ENCODE measurements around the gene SLMAP.
A peak's percentile ranks its signal among the peaks of the same experiment; 100 is the strongest.
"Not testable (repeated sequence)": the region's sequence is repeated elsewhere in the genome, so short reads cannot be mapped to it uniquely, and the experiment has no call there.

The SLMAP gene

DNA sequence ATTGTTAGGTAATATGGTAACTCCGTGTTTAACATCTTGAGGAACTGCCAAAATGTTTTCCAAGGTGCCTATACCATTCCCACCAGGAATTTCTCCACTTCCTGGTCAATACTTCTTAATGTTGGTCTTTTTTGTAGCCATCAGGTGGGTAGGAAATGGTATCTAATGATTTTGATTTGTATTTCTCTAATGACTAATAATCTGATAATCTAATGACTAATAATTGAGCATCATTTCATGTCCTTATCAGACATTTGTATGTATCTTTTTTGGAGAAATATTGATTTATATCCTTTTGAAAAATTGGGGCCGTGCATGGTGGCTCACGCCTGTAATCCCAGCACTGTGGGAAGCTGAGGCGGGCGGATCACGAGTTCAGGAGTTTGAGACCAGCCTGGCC, 38.8 kb downstream of the SLMAP start:
- DNase-seq = no peak

DNA sequence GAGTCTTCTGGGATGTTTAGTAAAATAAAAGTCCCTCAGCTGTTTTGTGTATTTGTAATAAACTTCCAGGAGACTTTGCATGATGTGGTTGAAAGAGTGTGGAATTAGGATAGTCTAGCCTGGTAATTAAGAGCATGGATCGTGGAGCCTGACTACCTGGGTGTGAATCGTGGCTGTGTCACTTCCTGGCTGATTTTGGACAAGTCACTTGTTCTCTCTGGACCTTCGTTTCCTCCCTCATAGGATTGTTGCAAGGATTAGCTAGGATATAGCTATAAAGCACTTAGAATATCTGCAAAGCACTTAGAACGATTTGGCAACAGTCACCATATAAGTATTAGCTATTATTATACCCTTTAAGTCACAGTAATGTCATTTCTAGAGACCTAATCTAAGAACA, 40.2 kb downstream of the SLMAP start:
- no peak for DNase-seq

DNA sequence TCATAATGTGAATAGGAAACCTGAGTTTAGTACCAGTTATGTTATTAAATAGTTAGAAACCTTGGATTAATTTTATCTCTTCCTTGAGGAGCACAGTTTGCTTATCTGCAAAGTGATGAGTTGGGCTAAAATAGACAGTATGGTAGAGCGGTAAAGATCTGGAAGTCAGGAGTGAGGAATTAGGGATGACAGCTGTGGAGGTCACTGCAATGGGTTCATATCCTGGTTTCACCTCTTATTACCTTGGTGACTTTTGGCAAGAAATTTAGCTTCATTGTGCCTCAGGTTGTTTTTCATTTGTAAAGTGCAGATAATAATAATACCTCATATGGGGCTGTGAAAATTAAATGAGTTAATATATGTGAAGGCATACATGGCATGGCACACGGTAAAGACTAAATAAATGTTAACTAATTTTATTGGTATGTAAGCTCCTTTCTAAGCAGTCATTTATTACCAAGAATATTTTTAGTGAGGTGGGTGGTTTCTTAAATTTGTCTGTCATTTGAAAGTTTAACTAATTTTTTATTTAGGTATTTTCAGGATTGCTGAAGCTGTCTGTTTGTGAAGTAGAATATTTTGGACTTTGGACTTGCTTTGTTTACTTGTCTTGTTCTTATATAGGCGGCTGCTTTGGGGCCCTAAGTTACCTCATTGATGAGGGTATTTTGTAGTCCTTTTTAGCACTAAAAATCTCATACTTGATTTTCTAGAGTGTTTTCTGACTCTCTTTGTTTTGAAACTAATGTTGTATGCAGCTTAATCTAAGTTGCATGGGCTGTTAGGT, 41.8 kb downstream of the SLMAP start:
- no peak for DNase-seq

DNA sequence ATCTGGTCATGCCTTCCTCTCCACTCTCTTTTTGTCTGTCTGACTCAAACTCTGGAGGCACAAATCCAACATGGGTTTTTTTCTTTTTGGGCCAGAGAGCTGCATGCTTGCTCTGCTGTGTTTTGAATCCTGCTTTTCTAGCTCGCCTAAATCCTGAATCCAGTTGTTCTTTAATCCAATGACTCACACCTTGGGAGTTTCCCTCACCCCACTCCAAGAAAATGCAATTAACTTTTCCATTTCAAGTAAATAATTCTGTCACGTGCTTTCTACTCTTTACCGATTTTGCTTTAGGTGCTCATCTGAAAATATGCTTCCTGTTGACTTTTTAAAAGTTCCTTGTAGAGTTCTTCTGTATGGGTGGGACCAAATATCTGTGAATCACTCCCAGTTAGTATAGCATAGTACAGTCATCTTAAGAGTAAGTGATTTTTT, 47.6 kb downstream of the SLMAP start:
- peak; percentile 17 for DNase-seq

DNA sequence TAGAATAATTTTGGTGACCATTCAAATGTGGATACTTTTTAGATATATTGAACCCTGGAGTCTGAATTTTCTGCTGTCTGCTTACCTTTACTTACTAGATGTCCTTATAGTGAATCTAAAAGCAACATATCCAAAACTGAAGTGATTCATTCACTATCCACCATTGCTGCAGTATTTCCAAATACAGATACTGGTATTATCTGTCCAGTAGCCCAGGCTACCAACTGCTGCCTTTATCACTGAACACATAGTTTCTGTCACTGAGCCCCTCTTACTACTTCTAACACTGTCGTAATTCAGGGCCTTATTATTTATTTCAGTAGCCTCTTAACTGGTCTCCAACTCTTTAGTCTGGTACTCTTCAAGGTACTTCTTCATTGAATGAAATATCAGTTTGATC, 49.2 kb downstream of the SLMAP start:
- no peak for DNase-seq

DNA sequence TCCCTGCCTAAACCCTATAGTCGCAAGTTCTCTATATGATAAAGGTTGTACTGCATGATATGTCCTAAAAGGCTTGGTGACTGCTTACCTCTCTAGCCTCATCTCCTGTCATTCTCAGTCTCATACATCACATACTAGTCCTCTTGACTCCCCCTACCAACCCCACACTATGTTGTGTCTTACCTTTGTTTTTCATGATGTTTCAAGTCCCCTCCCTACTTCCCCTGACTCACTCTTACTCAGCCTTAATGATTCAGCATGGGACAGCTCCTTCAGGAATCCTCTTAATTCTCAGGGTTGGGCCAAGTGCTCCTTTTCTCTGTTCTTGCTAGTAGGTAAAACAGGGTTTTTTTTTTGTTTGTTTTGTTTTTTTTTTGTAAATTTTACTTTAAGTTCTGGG, 49.6 kb downstream of the SLMAP start:
- DNase-seq = peak; percentile 7

DNA sequence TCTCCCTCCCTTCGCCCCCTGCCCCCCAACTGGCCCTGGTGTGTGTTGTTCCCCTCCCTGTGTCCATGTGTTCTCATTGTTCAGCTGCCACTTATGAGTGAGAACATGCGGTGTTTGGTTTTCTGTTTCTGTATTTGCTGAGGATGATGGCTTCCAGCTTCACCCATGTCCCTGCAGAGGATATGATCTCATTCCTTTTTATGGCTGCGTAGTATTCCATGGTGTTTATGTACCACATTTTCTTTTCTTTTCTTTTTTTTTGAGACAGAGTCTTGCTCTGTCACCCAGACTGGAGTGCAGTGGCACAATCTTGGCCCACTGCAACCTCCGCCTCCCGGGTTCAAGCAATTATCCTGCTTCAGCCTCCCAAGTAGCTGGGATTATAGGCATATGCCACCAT, 50.1 kb downstream of the SLMAP start:
- not testable (repeated sequence) for DNase-seq

DNA sequence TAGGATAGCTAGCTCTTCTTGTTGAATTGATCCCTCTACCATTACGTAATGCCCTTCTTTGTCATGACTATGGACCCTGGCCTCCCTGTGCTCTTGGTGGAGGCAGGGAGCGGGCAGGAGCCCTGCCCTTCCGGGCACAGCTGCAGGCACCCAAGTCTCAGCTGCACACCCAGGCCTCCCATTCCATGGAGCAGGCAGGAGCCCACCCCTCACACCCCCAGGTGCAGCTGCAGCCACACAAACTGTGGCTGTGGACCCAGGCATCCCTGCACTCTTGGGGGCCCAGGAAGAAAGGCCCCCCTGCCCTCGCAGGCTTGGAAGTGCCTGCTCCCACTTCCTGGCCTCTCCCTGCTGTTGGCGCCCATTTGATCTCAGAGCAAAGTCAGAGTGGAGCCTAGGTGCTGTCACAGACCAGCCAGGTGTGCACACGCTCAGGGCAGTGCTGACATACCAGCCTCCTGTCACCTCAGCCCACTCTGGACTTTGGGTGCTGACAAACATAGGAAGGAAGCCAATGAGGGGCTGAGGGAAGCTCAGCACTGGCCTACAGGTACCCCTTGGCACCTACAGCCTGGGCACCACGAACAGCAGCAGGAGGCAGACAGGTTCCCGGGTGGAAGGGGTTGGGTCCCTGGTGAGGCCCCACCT, 53.0 kb downstream of the SLMAP start:
- DNase-seq = no peak

DNA sequence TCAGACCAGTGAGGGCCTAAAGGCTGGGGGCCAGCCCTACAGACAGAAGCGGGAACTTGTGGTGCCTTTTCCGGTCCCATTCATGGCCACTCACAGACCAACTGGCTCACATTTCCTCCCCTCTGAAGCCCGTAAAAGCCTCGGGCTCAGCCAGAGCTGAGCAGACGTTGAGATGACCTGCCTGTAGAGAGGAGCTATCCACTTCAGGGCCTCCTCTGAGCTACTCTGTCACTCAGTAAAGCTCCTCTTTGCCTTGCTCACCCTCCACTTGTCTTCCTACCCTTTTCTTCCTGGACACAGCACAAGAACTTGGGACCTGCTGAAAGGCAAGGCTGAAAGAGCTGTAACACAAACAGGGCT, 53.5 kb downstream of the SLMAP start:
- DNase-seq = no peak

DNA sequence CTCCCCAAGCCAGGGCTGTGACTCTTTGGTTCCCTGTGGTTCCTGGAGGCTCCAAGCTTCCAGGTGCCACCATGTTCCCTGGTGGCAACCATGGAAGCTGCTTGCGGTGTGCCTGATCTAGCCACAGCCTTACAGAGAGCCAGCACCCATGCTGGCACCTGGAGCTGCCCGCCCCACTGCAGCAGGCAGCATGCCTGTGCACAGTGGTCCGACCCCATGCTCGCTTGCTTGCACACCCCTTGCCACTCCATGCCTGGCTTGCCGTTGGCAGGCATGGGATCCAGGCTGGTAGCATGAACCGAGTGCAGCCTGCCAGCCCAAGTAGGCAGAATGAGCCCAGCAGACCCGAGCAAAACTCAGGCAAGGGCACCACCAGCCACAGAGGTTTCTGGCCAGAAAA, 53.9 kb downstream of the SLMAP start:
- DNase-seq = no peak

DNA sequence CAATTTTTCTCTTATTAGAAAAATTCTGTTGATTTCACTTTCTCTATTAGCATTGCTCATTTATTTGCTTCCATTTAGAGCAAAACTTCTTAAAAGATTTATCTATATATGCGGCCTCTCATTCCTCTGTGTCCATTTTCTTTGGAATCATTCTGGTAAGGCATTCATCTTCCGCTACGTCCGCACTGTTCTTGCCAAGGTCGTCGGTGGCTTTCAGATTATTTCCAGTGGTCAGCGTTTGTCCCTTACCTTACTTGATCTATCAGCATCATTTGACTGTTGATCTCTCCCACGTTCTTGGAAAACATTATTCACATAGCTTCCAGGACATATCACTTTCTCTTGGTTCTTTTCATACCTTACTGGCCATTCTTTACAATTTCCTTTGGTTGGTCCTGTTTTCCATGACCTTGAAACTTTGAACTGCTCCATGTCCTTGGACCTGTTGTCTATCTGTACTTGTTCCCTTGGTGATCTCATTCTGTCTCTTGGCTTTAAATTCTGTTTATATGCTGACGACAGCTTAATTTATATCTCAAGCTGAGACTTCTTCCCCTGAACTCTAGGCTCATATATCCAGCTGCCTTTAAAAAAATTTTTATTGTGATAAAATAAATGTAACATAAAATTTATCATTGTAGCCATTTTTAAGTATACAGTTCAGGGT, 54.5 kb downstream of the SLMAP start:
- no peak for DNase-seq

DNA sequence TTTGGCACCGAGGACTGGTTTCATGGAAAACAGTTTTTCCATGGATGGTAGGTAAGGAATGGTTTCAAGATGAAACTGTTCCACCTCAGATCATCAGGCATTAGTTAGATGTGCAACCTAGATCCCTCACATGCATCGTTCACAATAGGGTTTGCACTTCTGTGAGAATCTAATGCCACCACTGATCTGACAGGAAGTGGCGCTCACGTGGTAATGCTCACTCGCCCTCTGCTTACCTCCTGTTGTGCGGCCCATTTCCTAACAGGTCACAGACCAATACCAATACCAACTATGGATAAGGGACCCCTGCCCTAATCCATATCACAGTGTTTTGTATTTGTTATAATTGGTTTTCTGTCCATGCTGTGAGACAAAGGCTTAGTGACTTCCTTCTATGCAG, 58.9 kb downstream of the SLMAP start:
- peak; percentile 39 for DNase-seq

DNA sequence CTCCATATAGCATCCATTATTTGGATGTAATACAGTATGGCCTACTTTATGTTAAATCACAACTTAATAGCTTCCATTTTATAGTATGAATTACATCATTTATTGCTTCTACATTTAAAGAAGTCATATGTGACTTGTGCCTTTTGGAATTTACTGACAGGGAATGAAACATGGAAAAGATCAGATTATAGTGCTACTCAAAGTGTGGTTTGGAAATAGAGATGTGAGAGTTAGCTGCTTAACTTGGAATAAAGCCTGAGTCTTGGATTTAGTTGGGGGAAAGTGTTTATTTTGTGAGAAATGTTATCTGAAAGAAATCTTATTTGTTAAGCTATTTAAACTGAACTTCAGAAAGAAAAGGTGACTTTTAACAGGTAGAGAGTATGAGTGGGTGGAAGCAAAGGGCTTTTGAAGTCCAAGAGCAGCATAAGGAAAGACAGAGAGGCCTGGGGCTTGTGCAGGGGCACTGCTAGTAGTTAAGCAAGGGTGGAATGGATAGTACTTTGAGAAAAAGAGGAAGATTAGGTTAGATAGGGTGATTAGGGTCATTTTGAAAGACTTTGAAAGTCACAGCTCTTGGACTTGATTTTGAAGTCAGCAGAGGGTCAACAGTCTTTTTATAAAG, 60.5 kb downstream of the SLMAP start:
- DNase-seq = no peak

DNA sequence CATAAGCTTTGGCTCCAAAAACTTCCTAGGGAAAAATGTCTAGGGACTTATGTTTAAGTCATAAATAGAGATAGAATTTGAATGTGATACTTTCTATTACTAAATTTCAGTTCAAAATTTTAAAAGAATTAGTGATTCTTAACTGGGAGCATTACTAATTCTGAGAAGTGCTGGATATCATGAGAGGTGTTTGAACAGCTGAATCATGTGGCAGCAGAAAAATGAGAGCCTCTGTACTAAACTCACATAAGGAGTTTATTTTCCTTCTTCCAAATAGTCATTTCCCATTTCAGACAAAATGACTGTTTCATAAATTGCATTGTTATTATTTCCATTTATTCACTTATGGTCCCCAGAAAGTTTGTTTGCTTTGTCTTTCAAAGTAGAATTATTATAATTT, 62.7 kb downstream of the SLMAP start:
- DNase-seq = no peak

DNA sequence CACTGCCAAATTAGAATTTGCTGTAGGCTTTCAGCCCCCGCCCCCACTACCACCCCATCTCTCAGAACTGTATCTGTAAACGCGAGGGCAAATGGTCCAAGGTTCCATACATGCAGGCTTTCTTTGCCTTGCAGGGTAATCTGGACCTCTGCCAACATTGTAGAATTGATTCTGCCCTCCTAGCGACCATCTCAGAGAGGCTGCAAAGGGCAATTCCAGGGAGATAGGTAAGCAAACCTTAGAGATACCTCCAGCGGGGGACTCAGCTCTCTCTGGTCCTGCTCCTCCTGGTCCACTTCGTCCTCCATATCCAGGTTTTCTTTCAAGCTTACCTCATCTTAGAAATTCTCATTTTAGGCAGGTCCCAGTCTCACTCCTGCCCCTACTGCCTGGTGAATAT, 64.4 kb downstream of the SLMAP start:
- no peak for DNase-seq

DNA sequence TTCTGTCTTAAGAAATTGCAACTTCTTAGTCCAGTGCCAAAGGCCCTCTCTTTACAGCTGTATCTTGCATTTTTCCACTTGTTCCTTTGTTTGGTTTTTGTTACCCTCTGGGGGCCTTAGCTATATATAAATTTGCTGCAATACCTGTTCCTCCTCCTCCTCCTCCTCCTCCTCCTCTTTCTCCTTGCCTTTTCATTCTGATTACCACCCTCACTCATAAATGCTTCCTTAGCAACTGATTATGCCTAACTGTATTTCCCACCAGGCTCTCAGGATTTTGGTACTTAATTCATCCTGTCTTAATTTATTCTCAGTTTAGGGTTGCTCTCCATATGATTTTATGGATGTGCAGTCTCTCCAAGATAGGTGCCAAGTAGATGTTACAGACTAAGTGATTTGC, 65.7 kb downstream of the SLMAP start:
- no peak for DNase-seq

DNA sequence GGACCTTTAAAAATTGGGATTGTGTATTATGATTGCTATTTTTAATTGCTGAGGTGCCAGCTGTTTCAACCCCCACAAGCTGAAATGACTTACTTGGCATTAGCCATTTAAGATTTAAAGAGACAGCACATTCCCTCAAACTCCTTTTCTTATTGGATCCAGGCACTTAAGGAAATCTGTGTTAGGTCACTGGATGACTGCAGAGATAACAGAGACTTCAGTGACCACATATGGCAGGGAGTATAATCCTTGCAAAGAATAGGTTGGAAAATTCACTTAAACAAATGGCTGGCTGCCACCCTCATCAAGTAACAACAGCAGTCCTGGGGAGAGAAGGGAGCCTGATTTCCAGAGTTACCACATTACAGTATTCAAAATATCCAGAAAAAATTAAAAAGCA, 66.6 kb downstream of the SLMAP start:
- DNase-seq = no peak

DNA sequence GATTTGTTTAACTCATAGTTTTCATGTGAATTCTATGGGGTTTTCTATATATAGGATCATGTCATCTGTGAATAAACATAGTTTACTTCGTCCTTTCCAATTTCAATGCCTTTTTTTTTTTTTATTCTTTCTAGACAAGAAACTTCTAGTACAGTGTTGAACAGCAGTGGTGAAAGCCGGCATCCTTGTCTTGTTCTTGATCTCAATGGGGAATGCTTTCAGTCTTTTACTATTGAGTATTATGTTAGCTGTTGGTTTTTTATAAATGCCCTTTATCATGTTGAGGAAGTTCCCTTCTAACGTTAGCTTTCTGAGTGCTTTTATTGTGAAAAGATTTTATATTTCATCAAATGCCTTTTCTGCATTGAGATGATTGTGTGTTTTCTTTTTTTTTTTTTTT, 69.0 kb downstream of the SLMAP start:
- no peak for DNase-seq

DNA sequence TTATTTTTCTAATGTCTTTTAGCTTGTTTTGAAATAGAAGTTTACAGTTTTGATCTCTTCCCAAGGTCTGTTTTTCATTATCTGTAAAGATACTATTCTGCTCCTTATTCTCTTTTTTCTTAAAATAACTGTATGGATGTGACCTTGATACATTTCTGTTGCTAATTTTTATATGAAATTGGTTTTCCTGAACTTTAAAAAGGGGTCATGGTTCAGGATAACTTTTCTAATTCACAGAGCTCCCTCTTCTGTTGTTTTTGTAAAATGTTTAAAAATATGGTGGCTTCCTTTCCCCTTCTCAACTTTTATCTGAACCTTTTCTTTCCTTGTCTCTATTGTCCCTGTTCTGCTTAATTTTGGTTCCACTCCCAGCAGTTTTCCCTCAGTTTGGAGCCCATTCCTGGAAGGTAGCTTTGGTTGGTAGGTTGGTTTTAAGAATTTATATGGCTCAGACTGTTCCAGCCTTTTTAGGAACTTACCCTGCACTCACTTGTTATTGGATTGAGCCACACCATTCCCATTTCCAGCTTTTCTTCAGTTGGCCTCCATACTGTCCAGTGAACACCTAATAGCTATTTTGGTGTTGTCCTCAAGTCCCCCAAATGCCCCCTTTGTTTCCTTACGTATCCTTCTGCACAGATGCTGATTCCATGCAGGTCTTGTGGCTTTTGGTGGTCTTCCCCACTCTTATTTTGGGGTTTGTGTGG, 70.3 kb downstream of the SLMAP start:
- no peak for DNase-seq

DNA sequence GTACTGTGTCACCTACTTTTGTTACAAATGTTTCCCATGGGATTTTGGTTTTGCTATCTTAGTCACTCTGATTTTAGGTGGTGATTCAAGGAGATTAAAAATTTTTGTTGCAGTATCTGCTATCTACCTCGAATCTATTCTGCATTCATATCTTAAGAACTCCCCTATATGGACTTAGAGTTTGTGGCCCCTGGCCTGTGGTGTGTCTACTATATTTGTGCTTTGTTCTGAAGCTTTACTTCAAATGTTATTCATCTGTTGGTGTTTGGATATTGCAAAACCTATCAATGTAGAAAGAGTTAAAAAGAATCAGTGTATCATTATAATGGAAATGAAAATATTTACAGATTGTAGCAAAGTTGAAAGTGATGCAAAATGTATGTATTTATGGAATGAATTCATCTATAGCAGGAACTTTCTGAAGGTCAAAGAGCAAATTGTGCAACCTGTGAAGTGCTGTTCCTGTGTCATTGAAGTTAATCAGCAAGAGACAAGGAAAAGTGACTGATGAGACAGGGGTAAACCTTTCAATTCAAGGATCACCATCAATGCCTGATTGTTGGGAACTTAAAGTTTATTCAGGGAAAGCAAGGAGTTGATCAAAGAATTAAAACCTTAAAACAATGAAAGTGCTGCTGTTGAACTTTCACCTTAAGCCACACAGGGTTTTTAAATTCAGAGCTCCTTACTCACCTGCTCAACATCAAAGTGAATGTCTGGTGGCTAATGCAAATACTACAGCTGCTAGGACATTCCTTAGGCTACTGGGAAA, 71.0 kb downstream of the SLMAP start:
- DNase-seq = no peak

DNA sequence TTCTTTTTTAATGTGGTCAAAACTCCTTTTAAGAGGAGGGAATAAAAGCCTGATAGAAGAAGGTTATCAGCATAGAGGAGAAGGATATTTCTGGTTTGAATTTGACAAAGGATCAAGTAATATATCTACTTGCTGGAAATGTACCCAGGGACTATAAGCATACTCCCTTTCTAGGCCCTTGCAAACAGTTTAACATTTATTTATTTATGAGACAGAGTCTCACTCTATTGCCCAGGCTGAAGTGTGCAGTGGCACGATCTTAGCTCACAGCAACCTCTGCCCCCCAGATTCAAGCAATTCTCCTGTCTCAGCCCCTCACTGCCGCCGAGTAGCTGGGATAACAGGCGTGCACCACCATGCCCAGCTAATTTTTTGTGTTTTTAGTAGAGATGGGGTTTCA, 71.6 kb downstream of the SLMAP start:
- no peak for DNase-seq

DNA sequence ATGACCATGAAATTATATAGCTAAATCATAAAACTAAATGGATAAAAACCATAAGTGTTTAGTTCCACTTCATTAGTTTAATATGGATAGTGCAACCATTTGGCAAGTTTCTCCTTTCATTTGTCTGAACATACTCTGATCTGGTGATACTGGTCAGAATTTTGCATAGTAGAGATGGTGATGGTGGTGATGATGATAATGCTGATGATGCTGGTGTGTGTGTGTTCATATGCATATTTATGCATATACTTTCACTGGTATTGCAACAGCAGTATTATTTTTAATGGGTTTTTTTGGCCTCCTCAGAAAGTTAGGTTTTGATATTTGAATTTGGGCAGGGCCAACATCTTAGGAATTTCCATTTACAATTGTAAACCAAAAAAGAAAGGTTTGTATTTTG, 76.4 kb downstream of the SLMAP start:
- DNase-seq = no peak

Data from activated CD4-positive, alpha-beta T cell treated with anti-CD3 and anti-CD28 coated beads, Interleukin-2, Interleukin-6, amounts not matched to agents 100 ng/mL and 50 ng/mL, durations not matched to agents 16 hours and 8 hours (primary cell).